SIG-M5 (cell line): ENCODE measurements around the gene TTF2.
A peak's percentile ranks its signal among the peaks of the same experiment; 100 is the strongest.
"Not testable (repeated sequence)": the region's sequence is repeated elsewhere in the genome, so short reads cannot be mapped to it uniquely, and the experiment has no call there.

Source experiments
- DNase-seq: peaks from one replicate; lab custom pipeline; 2025; lab: John Stamatoyannopoulos, UW

TTF2 gene

DNA sequence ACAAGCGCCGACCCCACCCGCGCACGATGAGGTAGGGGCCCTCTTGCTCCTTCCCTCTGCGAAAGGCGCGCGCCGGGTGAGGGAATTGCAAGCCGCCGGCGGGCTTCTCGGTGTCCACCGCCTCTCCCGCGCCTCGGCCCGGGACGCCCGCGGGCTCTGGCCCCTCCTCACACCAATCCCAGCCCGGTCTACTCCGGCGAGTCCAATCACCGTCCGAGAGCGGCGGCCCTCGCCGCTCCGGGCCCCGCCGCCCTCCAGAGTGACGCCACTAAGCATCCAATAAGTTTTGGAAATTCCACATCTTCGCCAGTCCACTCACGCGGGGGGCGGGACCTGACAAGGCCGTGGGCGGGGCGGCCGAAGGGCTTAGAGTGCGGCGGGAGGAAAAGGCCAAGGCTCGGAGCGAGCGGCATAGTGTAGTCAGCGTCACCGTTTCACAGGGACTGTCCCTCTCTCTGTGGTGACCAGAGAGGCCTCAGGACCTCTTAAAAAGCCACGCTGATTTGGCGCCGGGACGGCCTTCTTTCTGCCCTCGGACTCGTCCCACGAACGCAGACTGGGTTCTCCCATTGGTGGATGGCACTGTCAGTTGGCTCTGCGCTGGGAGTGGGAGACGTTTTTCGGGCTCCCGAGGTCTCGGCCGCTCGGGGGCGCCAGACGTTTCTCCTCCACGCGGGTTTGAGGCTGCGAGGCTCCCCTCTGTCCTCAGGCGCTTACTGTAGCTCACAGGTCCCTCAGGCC, 61.6 kb downstream of the TTF2 start, which contains the start of gene TRIM45:
TRIM45 (minus strand) TSS at position 161 of the 741 bp plus-strand sequence. CDS start 548 bp downstream, outside the sequence.
- DNase-seq, result peak; percentile 13

GRCh38 chr1:117122330-117123025, 62.4 kb downstream of the TTF2 start:
- DNase-seq, result no peak

DNA sequence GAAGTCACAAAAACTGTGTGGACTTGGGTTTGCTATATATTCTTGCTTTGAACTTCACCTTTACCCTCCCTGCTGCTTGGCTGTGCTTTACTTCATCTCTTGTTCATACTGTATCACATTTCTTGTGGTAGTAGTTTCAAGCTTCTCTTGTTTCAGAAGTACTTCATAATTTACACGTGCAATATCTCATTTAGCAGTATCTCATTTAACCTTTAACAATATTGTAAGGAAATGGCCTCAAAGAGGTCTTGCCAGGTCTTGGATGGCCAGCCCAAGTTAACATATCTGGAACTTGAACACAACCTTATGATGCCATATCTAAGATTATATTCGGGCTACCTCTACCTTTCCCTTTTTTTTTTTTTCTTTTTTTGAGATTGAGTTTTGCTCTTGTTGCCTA, 63.1 kb downstream of the TTF2 start:
- DNase-seq, result no peak

- no peak for DNase-seq
These were observed 64.5 kb downstream of the TTF2 start for GRCh38 chr1:117124661-117125060.

DNA sequence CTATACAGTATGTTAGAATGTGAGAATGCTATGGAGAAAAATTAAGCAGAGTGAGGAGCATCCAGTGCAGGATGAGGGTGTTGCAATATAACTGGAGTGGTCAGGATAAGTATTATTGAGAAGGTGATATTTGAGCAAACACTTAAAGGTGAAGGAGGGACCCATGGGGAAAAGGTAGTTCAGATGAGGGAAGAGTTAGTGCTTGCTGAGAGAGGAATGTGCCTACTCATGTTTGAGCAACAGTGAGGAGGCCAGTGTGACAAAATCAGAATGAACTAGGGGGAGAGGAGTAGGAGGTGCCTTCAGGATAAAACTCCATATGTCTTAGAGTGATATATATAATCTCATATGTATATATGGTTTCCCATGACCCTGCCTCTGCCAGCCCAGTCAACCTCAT, 67.7 kb downstream of the TTF2 start:
- no peak for DNase-seq

DNA sequence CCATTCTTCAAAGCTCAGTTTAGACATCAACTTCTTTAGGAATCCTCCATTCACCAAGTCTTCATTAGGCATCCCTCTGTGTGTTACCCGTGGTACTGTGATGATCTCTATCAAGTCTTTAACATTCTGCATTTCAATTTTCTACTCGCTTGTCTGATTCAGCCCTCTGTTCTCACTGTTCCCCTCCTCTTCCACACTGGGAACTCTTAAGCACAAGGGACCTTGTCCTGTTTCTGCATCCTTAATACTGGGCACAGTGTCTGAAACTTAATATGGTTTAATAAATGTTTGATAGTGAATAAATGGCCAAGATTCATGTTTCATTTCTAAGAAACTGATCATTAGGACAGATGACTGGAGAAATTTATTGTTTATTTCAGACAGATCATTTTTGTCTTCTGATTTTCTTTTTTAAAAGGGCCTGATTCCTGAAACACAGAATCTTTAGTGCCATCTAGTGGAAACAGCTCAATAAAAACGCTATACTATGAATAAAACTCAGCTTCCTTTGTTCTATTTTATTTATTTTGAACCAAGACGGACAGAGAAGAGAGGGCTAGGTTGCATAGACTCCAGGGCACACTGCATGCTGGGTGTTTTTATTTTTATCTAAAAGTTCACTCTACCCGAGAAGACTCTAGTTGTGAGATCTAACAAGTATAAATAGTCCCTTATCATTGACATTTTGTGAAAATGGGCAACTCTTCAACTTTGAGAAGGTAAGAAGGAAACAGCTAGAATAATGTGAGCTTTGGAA, 68.4 kb downstream of the TTF2 start:
- no peak for DNase-seq

DNA sequence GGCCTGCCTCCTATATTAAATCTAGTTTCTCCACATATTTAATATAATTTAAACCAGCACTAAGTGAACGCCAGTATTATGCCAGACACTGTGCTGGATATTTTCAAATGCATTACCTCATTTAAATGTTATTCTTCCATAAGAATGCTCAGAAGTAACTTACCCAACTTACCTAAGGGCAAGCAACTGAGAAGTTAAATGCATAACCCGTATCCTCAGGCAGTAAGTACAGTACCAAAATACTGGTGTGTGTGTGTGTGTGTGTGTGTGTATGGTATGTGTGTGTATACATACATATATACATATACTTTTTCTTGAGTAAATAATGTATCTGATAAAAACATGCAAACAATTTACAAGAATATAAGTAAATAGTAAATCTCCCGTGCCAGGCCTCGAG, 70.4 kb downstream of the TTF2 start:
- DNase-seq, result no peak

DNA sequence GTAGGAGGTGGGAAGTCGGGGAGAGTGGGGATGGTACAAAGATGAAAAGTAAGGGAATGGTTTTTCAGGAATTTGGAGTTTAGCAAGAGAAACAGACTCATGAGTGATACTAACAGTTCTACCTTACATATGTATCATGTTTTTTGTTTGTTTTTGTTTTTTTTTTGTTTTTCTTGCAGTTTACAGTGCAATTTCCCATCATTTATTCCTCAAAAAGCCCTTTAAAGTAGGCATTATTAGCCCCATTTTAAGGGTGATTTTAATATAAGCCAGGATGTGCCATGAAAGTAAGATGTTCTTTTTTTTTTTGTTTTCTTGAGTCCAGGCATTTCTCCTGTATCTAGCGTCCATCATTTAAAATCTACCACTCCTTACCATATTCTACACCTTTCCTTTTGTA, 75.2 kb downstream of the TTF2 start:
- DNase-seq, result no peak

DNA sequence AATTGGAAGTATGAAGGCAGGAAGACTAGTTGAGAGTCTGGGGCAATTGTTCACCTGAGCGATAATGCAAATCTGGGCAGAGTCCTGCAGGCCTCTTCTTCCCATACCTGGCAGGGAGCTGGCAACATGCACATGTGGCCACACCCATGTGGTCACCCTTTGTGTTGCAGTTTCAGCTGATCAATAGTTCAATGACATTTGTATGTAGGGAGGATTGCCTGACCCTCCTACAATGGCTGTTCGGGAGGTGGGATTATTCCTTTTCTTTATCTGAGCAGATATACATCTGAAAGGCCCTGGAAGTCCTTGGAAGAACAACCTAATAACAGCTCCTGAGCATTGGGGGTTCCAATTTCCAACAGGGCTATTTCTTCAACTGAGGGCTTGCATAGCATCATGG, 76.6 kb downstream of the TTF2 start:
- no peak for DNase-seq

- no peak for DNase-seq
These were observed 77.2 kb downstream of the TTF2 start for GRCh38 chr1:117137281-117137855.

DNA sequence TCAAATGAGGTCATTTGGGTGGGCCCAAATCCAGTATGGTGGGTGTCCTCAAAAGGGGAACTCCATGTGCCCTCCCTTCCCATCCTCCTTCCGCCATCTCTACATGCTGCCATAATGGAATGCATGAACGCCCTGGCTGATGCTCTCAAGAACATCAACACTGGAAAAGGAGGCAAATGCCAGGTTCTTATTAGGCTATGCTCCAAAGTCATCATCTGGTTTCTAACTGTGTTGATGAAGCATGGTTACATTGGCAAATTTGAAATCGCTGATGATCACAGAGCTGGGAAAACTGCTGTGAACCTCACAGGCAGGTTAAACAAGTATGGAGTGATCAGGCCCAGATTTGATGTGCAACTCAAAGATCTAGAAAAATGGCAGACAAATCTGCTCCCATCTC, 78.0 kb downstream of the TTF2 start:
- DNase-seq, result no peak

GRCh38 chr1:117138561-117138960, 78.4 kb downstream of the TTF2 start:
- no peak for DNase-seq

DNA sequence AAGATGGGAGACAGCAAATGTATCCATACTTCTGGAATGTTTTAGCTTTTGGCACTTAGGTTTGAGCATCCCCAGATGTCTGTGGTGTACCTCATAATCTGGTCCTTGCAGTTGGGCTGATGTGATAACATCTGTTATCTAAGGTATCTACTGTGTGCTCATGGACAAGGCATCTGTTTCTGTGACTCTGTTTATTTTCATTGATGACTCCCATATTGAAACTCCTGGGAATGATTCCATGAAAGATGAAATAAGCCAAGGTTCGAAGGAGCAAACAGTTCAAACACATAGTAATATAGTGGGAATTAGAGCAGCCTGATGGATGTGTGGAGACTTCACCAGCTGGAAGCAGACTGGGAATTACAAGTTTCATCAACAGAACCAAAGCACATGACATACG, 82.1 kb downstream of the TTF2 start:
- DNase-seq, result no peak

DNA sequence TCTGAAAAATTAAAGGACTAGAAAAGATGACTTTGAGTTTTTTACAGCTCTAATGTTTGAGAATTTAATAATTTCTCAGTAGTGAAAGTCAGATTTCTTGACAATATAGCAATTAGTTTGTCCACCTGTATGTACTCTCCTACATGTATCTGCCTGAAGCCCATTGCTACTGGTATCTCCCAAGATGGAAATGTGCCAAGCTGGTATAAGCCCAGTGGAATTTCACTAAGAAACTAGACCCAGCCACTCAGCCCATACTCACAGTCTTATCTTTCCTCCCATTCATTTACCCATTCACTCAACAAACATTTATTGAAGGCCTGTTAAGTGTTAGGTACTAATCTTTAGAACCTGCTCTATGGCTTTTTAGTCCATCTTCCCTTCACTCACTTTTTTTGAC, 83.0 kb downstream of the TTF2 start:
- DNase-seq, result no peak

- DNase-seq, result no peak
These were observed 83.7 kb downstream of the TTF2 start for GRCh38 chr1:117143871-117144270.

DNA sequence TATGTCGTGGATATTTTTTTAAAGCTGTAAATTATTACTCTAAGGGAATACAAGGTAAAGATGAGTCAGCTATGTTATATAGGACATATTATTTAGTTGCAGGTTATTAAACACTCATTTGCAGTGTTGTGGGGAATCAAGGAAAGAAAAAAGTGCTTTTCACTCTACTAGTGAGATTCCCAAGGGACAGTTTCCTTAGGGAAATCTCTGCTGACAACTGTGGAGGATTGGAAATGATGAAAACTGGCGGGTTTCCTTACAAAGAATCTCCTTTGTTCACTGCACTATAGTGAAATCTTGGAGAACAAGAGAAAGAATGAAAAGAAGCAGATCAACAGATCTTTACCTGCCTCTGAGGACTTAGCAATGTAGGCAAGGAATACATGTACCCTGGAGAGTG, 85.9 kb downstream of the TTF2 start:
- DNase-seq, result no peak

- DNase-seq, result no peak
These were observed 86.6 kb downstream of the TTF2 start for GRCh38 chr1:117146575-117147340.

GRCh38 chr1:117147341-117147831, 87.3 kb downstream of the TTF2 start:
- no peak for DNase-seq

DNA sequence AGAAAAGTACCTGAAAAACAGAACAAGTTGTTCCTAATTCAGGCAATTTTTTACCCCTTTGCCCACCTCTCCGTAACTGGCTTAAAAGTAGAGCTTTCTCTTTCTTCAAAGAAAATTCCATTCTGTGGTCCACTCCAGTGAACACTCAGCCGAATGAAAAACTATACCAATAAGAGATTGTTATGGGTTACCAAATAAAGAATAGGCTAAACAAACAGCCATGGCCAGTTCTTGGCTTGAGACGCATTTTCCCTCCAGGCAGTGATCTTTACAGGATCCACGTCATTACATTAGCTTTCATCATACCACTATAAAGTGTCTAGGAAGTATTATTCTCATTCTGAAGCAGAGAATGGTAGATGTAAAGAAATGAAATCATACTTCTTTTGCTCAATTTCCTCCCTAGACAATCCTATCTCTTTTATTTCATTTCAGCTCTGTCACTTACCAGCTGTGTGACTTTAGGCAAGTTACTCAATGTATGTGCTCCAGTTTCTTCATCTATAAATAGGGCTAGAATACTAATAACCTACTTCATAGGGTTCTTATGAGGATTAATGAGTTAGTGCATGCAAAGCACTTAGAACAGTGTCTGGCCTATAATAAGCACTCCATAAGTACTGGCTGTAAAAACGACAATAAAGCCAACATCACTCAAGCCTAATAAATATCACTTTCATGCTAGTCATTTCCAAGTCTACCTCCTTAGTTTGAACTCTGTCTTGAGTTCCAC, 87.9 kb downstream of the TTF2 start:
- DNase-seq, result no peak

GRCh38 chr1:117150316-117150715, 90.2 kb downstream of the TTF2 start:
- DNase-seq, result no peak

DNA sequence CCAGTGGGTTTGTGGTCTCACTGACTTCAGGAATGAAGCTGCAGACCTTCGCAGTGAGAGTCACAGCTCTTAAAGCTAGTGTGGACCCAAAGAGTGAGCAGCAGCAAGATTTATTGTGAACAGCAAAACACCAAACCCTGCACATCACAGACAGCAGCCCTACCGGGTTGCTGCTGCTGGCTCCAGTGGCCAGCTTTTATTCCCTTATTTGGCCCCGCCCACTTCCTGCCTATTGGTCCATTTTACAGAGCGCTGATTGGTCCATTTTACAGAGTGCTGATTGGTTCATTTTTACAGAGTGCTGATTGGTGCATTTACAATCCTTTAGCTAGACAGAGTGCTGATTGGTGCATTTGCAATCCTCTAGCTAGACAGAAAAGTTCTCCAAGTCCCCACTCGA, 91.2 kb downstream of the TTF2 start:
- DNase-seq, result not testable (repeated sequence)
